ENCODE measurements around the gene KPNB1. TPM values are rescaled to one million over a fixed set of nuclear protein-coding genes. Genes with fewer than 3 reads are reported as not detected.
"Not testable (repeated sequence)": the region's sequence is repeated elsewhere in the genome, so short reads cannot be mapped to it uniquely, and the experiment has no call there.

KPNB1 gene
- total RNA-seq, 1 donor from 2014 or later: 79.3 TPM

- DNase-seq (ENCODE audit: low spot score): no peak
- no peak for ATAC-seq
Measured at GRCh38 chr17:47676510-47677165, 26.9 kb downstream of the KPNB1 start.

GRCh38 chr17:47678196-47678595 lies 28.5 kb downstream of the KPNB1 start:
- ATAC-seq: no peak
- DNase-seq (ENCODE audit: low spot score): no peak

- no peak for DNase-seq (ENCODE audit: low spot score)
Measured at GRCh38 chr17:47682138-47682537, 32.4 kb downstream of the KPNB1 start.

GRCh38 chr17:47682727-47683126 lies 33.0 kb downstream of the KPNB1 start:
- DNase-seq (ENCODE audit: low spot score); ATAC-seq: not testable (repeated sequence)

More at GRCh38 chr17:47682138-47682537, 32.4 kb downstream of the KPNB1 start:
- ATAC-seq: no peak

- DNase-seq (ENCODE audit: low spot score) (no peak), ATAC-seq (no peak)
Measured at GRCh38 chr17:47684025-47684424, 34.3 kb downstream of the KPNB1 start.

GRCh38 chr17:47684535-47685193 lies 34.9 kb downstream of the KPNB1 start:
- ATAC-seq (no peak), DNase-seq (ENCODE audit: low spot score) (no peak)

- no peak for ATAC-seq
- no peak for DNase-seq (ENCODE audit: low spot score)
Measured at GRCh38 chr17:47685556-47686275, 36.0 kb downstream of the KPNB1 start.

GRCh38 chr17:47686276-47686635 lies 36.5 kb downstream of the KPNB1 start:
- DNase-seq (ENCODE audit: low spot score) (no peak), ATAC-seq (no peak)

- ATAC-seq: peak; percentile 9
- no peak for DNase-seq (ENCODE audit: low spot score)
Measured at GRCh38 chr17:47686664-47687327, 37.1 kb downstream of the KPNB1 start.

GRCh38 chr17:47687328-47687690 lies 37.6 kb downstream of the KPNB1 start:
- peak; percentile 31 for ATAC-seq
- DNase-seq (ENCODE audit: low spot score): no peak

GRCh38 chr17:47687748-47688147 lies 38.0 kb downstream of the KPNB1 start:
- DNase-seq (ENCODE audit: low spot score): no peak
- peak; percentile 78 for ATAC-seq

- no peak for DNase-seq (ENCODE audit: low spot score)
- ATAC-seq: no peak
Measured at GRCh38 chr17:47690121-47690520, 40.4 kb downstream of the KPNB1 start.

GRCh38 chr17:47692137-47692894 lies 42.6 kb downstream of the KPNB1 start:
- DNase-seq (ENCODE audit: low spot score) (no peak), ATAC-seq (no peak)

GRCh38 chr17:47692895-47693730 lies 43.4 kb downstream of the KPNB1 start:
- ATAC-seq (peak; percentile 34), DNase-seq (ENCODE audit: low spot score) (no peak)

GRCh38 chr17:47693731-47694580 lies 44.2 kb downstream of the KPNB1 start, which contains the start of gene TBKBP1:
TBKBP1 (plus strand) TSS chr17:47694161; CDS start chr17:47696113, 1,952 bp downstream.
- DNase-seq (ENCODE audit: low spot score) (no peak), ATAC-seq (peak; percentile 29)

- ATAC-seq (peak; percentile 52), DNase-seq (ENCODE audit: low spot score) (peak; percentile 69)
Measured at GRCh38 chr17:47694581-47695428, 45.1 kb downstream of the KPNB1 start.

- peak; percentile 30 for ATAC-seq
- no peak for DNase-seq (ENCODE audit: low spot score)
Measured at GRCh38 chr17:47695429-47696376, 46.0 kb downstream of the KPNB1 start.

All from left lobe of liver (tissue), 2 donors.